Measurements from ENCODE around the gene TIGD6.

Gene TIGD6

DNA sequence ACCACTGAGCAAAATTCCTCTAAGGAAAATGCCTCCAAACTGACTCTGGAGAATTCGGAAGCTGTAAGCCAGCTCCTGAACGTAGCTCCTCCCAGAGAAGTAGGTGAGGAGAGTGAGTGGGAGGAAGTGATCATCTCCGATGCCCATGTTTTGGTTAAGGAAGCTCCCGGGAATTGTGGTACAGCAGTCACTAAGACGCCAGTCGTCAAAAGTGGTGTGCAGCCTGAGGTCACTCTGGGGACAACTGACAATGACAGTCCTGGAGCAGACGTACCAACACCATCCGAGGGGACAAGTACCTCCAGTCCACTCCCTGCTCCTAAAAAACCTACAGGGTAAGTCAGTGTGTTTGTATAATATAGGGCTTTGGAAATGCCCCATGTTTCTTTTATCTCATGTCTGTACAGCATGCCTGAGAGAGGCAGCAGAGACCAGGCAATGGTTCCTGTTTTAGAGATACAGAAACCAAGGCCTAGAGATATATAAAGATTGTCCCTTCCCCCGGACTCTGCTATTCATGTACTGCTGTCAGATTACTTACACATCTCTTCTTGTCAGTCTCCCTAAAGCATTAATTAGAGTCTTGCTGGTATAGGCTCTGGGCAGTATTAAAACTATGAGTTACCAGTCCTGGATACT is 24.0 kb upstream of the TIGD6 start:
- TF ChIP-seq POLR2A (IDR thresholded peaks at IDR 0.05; ENCODE audit: low read depth, low read length) = no peak
- FAIRE-seq (no peak), DNase-seq (ENCODE audit: insufficient read length, low spot score) (no peak)

DNA sequence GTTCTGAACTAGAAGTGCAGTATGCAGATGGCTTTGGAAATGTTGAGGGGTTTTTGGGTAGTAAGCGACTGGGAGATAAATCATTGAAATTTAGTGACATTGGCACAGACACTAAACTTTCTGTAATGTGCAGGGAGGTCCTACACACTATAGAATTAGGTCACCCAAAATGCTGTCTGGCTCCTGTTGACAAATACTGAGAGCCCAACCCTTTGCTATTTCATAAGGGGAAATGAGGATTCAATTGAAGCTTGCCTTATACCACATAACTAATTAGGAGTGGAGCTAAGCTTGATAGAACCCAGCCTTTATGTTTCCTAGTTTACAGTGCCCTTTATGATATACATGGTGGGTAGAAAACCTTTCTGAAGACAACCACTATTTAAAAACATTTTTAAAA is 22.7 kb upstream of the TIGD6 start:
- TF ChIP-seq POLR2A (IDR thresholded peaks at IDR 0.05; ENCODE audit: low read depth, low read length) = no peak
- no peak for DNase-seq (ENCODE audit: insufficient read length, low spot score)
- no peak for FAIRE-seq

DNA sequence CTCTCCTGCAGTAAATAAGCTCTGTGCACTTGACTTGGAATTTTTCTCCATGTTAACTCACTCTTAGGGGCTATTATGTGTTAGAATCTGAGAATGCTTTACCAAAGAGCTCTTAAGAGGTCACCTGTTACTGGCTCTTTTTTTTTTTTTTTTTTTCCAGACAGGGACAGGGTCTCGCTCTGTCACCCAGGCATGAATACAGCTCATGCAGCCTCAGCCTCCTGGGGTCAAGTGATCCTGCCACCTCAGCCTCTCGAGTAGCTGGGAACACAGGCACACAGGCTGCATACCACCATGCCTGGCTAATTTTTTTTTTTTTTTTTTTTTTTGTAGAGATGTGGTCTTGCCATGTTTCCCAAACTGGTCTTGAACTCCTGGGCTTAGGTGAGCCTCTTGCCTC is 22.2 kb upstream of the TIGD6 start:
- FAIRE-seq = no peak
- TF ChIP-seq POLR2A (IDR thresholded peaks at IDR 0.05; ENCODE audit: low read depth, low read length) = no peak
- DNase-seq (ENCODE audit: insufficient read length, low spot score) = no peak

DNA sequence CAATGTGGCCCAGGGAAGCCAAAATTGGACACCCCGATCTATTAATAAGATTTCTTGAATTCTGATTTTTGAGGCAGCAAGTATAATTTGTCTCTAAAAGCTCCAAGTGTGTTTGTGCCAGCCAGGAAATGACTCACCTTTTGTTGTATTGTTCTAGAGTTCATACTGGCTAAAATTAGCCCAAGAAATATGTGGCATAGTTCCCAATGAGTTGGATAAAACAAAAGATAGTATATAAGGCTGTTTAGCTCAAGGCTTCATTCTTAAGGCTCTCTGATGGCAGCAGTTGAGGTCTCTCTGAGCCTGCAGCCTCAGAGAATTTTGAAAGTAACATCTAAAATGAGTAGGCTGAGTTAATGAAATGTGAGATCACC is 21.7 kb upstream of the TIGD6 start:
- no peak for TF ChIP-seq POLR2A (IDR thresholded peaks at IDR 0.05; ENCODE audit: low read depth, low read length)
- DNase-seq (ENCODE audit: insufficient read length, low spot score) = no peak
- FAIRE-seq = peak; percentile 55

DNA sequence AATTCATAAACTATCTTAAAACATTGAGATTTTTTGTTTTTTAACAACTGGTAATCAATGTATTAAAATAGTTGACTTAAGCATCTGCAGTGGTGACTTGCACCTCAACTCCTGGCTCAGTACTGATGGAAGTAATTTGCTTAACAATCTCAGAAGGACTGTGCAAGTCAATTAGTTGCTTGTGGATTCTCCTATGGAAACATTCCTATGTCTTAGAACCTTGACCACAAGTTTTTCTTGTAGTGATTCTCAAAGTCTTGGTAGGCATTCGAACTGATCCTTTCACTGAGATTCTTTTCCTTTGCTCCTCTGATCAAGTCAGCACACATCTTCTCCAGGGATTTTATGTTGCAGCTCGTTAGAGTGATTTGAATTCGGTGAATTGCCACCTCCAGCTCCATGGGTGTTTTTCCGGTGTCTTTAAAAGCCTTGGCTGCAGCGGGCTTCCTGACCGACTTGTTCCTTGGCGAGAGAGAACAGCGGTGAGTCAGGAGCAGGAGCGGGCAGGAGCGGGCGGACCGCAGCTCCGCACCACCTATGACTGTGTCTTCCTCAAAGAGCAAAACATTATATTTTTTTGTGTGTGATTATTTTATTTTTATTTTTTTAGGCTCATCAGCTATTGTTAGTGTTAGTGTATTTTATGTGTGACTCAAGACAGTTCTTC is 21.2 kb upstream of the TIGD6 start:
- DNase-seq (ENCODE audit: insufficient read length, low spot score) (no peak), FAIRE-seq (peak; percentile 66)
- no peak for TF ChIP-seq POLR2A (IDR thresholded peaks at IDR 0.05; ENCODE audit: low read depth, low read length)

DNA sequence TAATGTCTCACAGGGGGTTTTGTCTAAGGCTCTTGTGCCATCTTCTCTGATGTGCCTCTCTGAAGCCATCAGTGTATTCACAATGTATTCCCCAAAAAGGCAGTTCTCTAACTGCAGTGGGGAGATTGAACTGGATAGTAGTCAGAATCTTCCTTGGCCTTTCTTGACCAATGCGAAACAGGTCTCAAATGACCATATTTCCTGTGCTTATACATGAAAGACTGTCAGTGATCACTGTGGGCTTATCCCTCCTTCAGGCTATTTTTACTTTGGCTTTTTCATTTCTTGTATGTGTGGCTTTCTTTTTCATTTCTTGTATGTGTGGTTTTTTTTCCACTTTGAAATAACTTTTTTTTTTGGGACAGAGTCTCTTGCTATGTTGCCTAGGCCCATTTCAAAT is 19.8 kb upstream of the TIGD6 start:
- FAIRE-seq (no peak), DNase-seq (ENCODE audit: insufficient read length, low spot score) (no peak)
- no peak for TF ChIP-seq POLR2A (IDR thresholded peaks at IDR 0.05; ENCODE audit: low read depth, low read length)

DNA sequence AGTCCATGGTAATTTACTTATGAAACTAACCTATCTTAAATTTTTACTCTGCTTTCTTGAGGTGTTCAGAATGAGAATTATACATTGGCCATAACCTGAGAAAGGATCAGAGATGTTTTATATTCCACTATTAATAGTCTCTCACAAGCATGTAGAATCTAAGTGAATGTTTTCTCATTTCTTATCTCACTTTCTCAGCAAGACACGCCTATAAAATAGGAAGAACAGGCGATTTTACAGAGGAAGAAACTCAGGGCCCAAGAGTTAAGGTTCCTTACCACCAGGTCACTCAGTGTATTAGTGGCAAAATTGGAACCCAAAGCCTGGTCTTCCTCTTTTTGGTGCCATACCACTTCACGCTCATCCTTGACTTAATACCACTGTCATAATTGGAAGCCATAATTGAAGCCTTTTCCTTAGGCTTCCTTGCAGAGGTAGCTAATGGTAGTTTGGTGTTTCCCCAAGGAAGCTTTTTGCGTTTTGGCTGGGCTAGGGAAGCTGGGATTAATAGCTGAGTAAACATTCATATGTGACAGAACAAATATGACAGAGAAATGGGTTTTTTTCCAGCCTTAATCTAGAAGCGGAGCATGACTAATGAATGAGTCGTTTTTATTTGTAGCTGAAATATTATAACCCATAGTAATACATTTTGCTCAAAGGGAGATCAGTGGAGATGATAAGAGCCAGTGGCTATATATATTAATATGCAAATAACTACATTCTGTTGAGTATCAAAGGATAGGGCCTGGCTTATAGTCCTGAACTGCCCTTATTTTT is 17.0 kb upstream of the TIGD6 start:
- DNase-seq (ENCODE audit: insufficient read length, low spot score) (no peak), FAIRE-seq (no peak)
- TF ChIP-seq POLR2A (IDR thresholded peaks at IDR 0.05; ENCODE audit: low read depth, low read length) = no peak

DNA sequence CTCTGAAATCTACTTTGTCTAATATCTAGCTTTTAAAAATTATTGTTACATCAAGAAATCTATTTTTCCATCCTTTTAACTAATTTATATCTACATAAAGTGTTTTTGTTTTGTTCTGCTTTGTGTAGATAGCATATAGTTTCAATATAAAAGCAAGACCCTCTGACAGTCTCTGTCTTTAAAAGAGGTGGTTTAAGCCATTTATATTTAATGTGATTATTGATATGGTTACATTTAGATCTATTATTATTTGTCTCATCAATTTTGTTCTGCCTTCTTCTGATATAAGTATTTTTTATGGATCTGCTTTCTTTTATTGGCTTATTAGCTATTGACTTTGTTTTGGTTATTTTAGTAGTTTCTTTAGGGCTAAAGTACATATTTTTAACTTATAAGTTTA is 16.1 kb upstream of the TIGD6 start:
- FAIRE-seq (no peak), DNase-seq (ENCODE audit: insufficient read length, low spot score) (no peak)
- no peak for TF ChIP-seq POLR2A (IDR thresholded peaks at IDR 0.05; ENCODE audit: low read depth, low read length)

DNA sequence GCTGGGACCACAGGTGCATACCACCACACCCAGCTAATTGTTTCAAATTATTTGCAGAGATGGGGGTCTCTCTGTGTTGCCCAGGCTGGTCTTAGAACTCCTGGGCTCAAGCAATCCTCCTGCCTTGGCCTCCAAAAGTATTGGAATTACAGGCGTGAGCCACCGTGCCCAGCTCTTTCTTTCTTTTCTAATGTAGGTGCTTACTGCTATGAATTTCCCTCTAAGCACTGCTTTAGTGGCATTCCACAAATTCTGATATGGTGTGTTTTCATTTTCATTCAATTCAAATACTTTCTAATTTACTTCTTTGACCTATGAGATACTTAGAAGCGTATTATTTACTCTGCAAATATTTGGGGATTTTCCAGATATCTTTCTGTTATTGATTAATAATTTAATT is 15.0 kb upstream of the TIGD6 start:
- FAIRE-seq = no peak
- no peak for TF ChIP-seq POLR2A (IDR thresholded peaks at IDR 0.05; ENCODE audit: low read depth, low read length)

DNA sequence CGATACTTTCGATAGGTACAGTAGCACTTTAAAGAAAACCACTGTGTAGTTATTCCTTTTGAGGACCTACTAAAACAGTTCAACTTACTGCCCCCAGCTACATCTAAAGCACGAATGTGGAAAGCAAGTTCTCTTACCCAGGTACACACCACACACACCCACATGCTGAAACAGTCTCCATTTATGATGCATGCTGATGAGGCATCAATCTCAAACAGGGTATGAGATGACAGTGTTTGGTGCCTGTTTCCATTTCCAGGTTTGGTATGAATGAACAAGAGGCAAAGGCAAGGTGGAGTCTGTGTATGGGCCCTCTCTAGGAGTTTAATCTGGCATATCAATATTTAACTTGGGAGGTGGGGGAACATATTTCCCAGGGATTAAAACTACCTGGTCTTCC is 14.0 kb upstream of the TIGD6 start:
- DNase-seq (ENCODE audit: insufficient read length, low spot score) = no peak
- no peak for FAIRE-seq
- no peak for TF ChIP-seq POLR2A (IDR thresholded peaks at IDR 0.05; ENCODE audit: low read depth, low read length)

More for the DNA sequence above, 15.0 kb upstream of the TIGD6 start:
- no peak for DNase-seq (ENCODE audit: insufficient read length, low spot score)

DNA sequence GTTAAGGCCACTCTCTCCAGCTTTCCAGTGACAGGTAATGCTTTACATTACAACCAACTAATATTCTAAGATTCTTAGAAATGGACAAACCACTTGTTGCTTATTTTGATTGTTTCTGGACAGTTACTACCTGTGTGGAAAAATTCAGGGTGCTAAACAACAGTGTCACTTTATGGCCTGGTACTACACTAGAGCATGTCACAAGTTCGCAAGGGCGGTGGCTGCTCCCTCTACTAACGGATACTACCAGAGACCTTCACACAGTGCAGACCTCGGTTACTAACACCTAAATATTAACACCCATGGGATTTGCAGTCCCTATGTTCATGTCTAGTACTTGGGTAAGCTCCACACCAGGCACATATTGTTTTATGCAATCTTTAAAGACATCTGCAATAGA is 13.5 kb upstream of the TIGD6 start:
- no peak for DNase-seq (ENCODE audit: insufficient read length, low spot score)
- FAIRE-seq = no peak

DNA sequence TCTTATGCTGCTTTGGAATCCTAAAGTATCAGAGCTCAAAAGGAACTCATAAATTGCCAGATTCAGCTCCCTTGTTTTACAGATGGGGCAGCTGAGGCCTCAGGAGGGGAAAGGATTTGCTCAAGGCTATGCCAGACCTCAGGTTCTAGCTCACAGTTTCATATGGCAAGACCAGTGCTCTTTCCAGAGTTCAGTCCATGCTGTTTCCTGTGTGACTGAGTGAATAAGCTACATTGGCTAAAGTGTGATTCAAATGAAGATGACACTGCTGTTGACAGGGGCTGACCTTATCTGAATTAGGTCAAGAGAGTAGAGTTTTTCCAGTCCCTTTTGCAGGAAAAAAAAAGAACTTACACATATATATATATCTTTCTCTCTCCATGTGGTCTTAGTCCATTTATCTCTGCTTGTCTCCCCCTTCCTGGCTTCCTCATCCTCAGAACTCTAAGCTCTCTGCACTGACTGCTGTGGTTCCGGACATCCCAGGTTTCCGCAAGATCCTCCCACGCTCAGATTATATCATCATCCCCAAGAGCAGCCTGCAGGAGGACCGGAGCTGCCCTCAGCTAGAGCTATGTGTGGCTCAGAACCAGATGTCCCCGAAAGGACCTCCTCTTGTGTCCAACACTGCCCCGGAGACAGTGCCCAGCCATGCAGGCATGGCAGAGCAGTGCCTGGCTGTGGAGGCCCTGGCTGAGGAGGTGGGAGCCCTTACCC is 9.4 kb upstream of the TIGD6 start:
- DNase-seq (ENCODE audit: insufficient read length, low spot score) = no peak
- no peak for TF ChIP-seq POLR2A (IDR thresholded peaks at IDR 0.05; ENCODE audit: low read depth, low read length)
- no peak for FAIRE-seq

More for the DNA sequence above, 13.5 kb upstream of the TIGD6 start:
- TF ChIP-seq POLR2A (IDR thresholded peaks at IDR 0.05; ENCODE audit: low read depth, low read length) = no peak

DNA sequence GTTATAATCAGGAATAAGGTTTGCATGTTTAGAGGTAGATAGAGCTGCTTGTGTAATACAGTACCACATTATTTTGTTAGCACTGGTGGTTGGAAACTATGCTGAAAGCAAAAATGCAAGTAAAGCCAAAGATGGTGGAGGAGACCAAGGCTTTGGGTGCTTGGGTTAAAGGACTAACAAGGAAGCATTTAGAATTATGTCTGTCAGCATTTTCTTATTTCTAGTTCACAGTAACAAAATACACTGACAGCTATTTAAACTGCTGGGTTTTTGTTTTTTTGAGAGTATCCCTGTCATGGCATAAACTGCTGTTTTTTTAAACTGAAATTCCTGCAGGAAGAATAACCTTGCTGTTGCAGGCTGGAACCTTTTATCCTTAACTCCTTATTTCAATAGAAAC is 6.6 kb upstream of the TIGD6 start:
- DNase-seq (ENCODE audit: insufficient read length, low spot score) (no peak), FAIRE-seq (no peak)
- no peak for TF ChIP-seq POLR2A (IDR thresholded peaks at IDR 0.05; ENCODE audit: low read depth, low read length)

DNA sequence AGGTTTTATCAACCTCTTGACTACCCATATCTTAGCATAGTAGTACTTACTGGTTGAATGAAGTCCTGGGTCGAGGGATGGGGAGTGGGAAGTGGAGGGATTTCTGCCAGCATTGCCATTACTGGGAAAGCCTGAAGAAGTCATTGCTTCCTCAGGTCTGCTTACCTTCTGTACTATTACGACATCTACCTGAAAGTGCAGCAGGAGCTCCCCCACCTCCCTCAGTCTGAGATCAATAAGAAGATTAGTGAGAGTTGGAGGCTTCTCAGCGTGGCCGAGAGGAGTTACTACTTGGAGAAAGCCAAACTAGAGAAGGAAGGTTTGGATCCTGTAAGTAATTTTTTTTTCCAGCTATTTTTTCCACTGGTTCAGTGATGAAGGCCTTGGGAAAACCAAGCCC is 5.9 kb upstream of the TIGD6 start:
- no peak for TF ChIP-seq POLR2A (IDR thresholded peaks at IDR 0.05; ENCODE audit: low read depth, low read length)
- FAIRE-seq (no peak), DNase-seq (ENCODE audit: insufficient read length, low spot score) (no peak)

Measured in H54 (cell line).